GM21786 (cell line): ENCODE results near the gene ZNF777.
"Not testable (repeated sequence)": the region's sequence is repeated elsewhere in the genome, so short reads cannot be mapped to it uniquely, and the experiment has no call there.

ENCODE experiments used
- ATAC-seq: cut with Tn5 transposase; IDR thresholded peaks from one replicate; pipeline ENCODE4 v1.9.1; 2021; ENCODE audit not compliant: unreplicated experiment

The ZNF777 gene

GRCh38 chr7:149460493-149461277 is at the start of gene ZNF777:
Gene ZNF777 (minus strand): TSS chr7:149461062. CDS start chr7:149456022, 5,040 bp downstream.
- ATAC-seq = peak; percentile 98

GRCh38 chr7:149510248-149510647 is 49.4 kb upstream of the ZNF777 start:
- no peak for ATAC-seq

- ATAC-seq = no peak
Measured at GRCh38 chr7:149509774-149510173, 48.9 kb upstream of the ZNF777 start.

- ATAC-seq = no peak
Measured at GRCh38 chr7:149505551-149505950, 44.7 kb upstream of the ZNF777 start.

- ATAC-seq = no peak
Measured at GRCh38 chr7:149501651-149502050, 40.8 kb upstream of the ZNF777 start.

- no peak for ATAC-seq
Measured at GRCh38 chr7:149500910-149501309, 40.0 kb upstream of the ZNF777 start.

- no peak for ATAC-seq
Measured at GRCh38 chr7:149500201-149500600, 39.3 kb upstream of the ZNF777 start.

- ATAC-seq = no peak
Measured at GRCh38 chr7:149498811-149499210, 37.9 kb upstream of the ZNF777 start.

- peak; percentile 93 for ATAC-seq
Measured at GRCh38 chr7:149497467-149498261, 36.8 kb upstream of the ZNF777 start, which contains the start of gene ZNF746. Gene ZNF746 (minus strand): TSS chr7:149497809. CDS start chr7:149497536, 273 bp downstream.

- ATAC-seq = peak; percentile 19
Measured at GRCh38 chr7:149496642-149497391, 36.0 kb upstream of the ZNF777 start.

- no peak for ATAC-seq
Measured at GRCh38 chr7:149495785-149496641, 35.2 kb upstream of the ZNF777 start.

- ATAC-seq = no peak
Measured at GRCh38 chr7:149494738-149495368, 34.0 kb upstream of the ZNF777 start.

- not testable (repeated sequence) for ATAC-seq
Measured at GRCh38 chr7:149493975-149494374, 33.1 kb upstream of the ZNF777 start.

- ATAC-seq = no peak
Measured at GRCh38 chr7:149493366-149493765, 32.5 kb upstream of the ZNF777 start.

- no peak for ATAC-seq
Measured at GRCh38 chr7:149490083-149490760, 29.4 kb upstream of the ZNF777 start.

GRCh38 chr7:149489391-149490024 is 28.6 kb upstream of the ZNF777 start:
- no peak for ATAC-seq

GRCh38 chr7:149479568-149479967 is 18.7 kb upstream of the ZNF777 start:
- ATAC-seq = no peak

GRCh38 chr7:149478754-149479153 is 17.9 kb upstream of the ZNF777 start:
- no peak for ATAC-seq
